Measurements from ENCODE around the gene HSD17B3.

DNA sequence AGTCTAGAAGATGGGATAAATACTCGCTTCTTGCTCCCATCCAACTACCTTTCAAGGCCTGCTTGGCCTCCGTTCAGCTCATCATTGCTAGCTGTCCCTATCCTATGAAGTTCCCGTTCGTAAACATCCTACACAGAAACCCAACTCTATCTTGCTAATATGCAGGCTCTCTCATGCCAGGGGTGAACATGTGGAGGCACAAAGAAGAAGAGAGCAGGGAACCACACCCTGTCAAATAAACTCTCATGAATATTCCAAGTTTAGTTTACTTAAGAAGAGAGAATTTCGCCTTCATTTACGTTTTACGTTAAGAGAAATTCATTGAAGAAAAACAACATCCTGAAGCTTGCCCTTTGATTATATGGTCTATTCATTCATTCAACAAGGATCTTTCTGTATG lies 7.9 kb upstream of the HSD17B3 start:
- TF ChIP-seq EZH2phosphoT487 (IDR thresholded peaks at IDR 0.05; ENCODE audit: low read depth), result no peak
- TF ChIP-seq, protein P1, sequence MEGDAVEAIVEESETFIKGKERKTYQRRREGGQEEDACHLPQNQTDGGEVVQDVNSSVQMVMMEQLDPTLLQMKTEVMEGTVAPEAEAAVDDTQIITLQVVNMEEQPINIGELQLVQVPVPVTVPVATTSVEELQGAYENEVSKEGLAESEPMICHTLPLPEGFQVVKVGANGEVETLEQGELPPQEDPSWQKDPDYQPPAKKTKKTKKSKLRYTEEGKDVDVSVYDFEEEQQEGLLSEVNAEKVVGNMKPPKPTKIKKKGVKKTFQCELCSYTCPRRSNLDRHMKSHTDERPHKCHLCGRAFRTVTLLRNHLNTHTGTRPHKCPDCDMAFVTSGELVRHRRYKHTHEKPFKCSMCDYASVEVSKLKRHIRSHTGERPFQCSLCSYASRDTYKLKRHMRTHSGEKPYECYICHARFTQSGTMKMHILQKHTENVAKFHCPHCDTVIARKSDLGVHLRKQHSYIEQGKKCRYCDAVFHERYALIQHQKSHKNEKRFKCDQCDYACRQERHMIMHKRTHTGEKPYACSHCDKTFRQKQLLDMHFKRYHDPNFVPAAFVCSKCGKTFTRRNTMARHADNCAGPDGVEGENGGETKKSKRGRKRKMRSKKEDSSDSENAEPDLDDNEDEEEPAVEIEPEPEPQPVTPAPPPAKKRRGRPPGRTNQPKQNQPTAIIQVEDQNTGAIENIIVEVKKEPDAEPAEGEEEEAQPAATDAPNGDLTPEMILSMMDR (IDR thresholded peaks at IDR 0.05; ENCODE audit: low read depth, low read length), result no peak

Data from OCI-LY3 (cell line).